COLO829 (cell line): ENCODE results near the gene LRRC8D.

Source experiments
- DNase-seq: peaks from one replicate; pipeline ENCODE4 v3.0.0; 2012; ENCODE audit warnings: low spot score

The LRRC8D gene

GRCh38 chr1:89896105-89896942, 75.5 kb downstream of the LRRC8D start:
- no peak for DNase-seq

- no peak for DNase-seq
Measured at GRCh38 chr1:89897347-89898133, 76.7 kb downstream of the LRRC8D start.

GRCh38 chr1:89898150-89898549, 77.3 kb downstream of the LRRC8D start:
- DNase-seq: no peak

GRCh38 chr1:89898695-89899470, 78.1 kb downstream of the LRRC8D start:
- no peak for DNase-seq

GRCh38 chr1:89900323-89900722, 79.5 kb downstream of the LRRC8D start:
- no peak for DNase-seq

GRCh38 chr1:89900791-89901708, 80.2 kb downstream of the LRRC8D start:
- no peak for DNase-seq

- DNase-seq: no peak
Measured at GRCh38 chr1:89901957-89902669, 81.3 kb downstream of the LRRC8D start.

GRCh38 chr1:89903550-89903949, 82.7 kb downstream of the LRRC8D start:
- no peak for DNase-seq

- no peak for DNase-seq
Measured at GRCh38 chr1:89904219-89904980, 83.6 kb downstream of the LRRC8D start.

GRCh38 chr1:89905395-89906058, 84.7 kb downstream of the LRRC8D start:
- no peak for DNase-seq

GRCh38 chr1:89906088-89906487, 85.3 kb downstream of the LRRC8D start:
- DNase-seq: no peak

- peak; percentile 14 for DNase-seq
Measured at GRCh38 chr1:89907727-89908212, 86.9 kb downstream of the LRRC8D start.

GRCh38 chr1:89908273-89908671, 87.4 kb downstream of the LRRC8D start:
- DNase-seq: no peak

- no peak for DNase-seq
Measured at GRCh38 chr1:89908672-89909436, 88.0 kb downstream of the LRRC8D start.

- no peak for DNase-seq
Measured at GRCh38 chr1:89910268-89910667, 89.4 kb downstream of the LRRC8D start.

GRCh38 chr1:89910780-89911179, 89.9 kb downstream of the LRRC8D start:
- no peak for DNase-seq

- DNase-seq: no peak
Measured at GRCh38 chr1:89911191-89911991, 90.6 kb downstream of the LRRC8D start.

- no peak for DNase-seq
Measured at GRCh38 chr1:89912073-89912472, 91.2 kb downstream of the LRRC8D start.
